Uterus (tissue), 4 donors: Measurements from ENCODE around the gene FN1. TPM values are rescaled to one million over a fixed set of nuclear protein-coding genes. Genes with fewer than 3 reads are reported as not detected.

Experiments used
- DNase-seq, 2 donors: peaks; one replicate each; pipeline ENCODE4 v3.0.0-alpha.2; 2019 to 2020
- H3K27ac ChIP-seq, 2 donors: fragments of 200-600 bp; sonication (generic); 1 replicate in 1 of 2; 2 replicates in 1 of 2; pipeline ENCODE4 v1.5.1; 2016 to 2018
- H3K27me3 ChIP-seq, 2 donors: fragments of 200-600 bp; sonication (generic); one replicate each; pipeline ENCODE4 v1.5.1; 2018 to 2019; ENCODE audit warnings: control low read depth in 1 of 2
- H3K36me3 ChIP-seq, 2 donors: fragments of 200-600 bp; sonication (generic); one replicate each; pipeline ENCODE4 v1.5.1; 2019; ENCODE audit warnings: control low read depth in 1 of 2
- H3K4me1 ChIP-seq, 2 donors: fragments of 200-600 bp; sonication (generic); one replicate each; pipeline ENCODE4 v1.5.1; 2018 to 2019; ENCODE audit warnings: control low read depth in 1 of 2
- H3K4me3 ChIP-seq, 2 donors: fragments of 200-600 bp; sonication (generic); 1 replicate in 1 of 2; 2 replicates in 1 of 2; pipeline ENCODE4 v1.5.1; 2018 to 2019; ENCODE audit warnings: mild to moderate bottlenecking in 1 of 2
- H3K9me3 ChIP-seq, 2 donors: fragments of 200-600 bp; sonication (generic); one replicate each; pipeline ENCODE4 v1.5.1; 2019; ENCODE audit warnings: control low read depth in 1 of 2
- CTCF ChIP-seq, 4 experiments: fragments of 200-600 bp in 2 of 4; fragments of 450-650 bp in 2 of 4; sonication (generic) in 2 of 4; IDR thresholded peaks; one replicate each; pipeline ENCODE4 v1.5.1; 2016 to 2019; ENCODE audit warnings: antibody characterized with exemption in 4 of 4, mild to moderate bottlenecking in 2 of 4, moderate library complexity in 1 of 4
- POLR2A ChIP-seq, 2 donors: fragments of 450-650 bp; IDR thresholded peaks; one replicate each; pipeline ENCODE4 v1.6.1; 2016; ENCODE audit warnings: antibody characterized with exemption in 2 of 2, mild to moderate bottlenecking in 1 of 2, moderate library complexity in 1 of 2
- intact Hi-C: fragments of 100-400 bp; cut with DNase I; formaldehyde crosslinking; loops from one replicate; pipeline ENCODE4 v1.15.1; 2023; ENCODE audit warnings: low total_unique reads
- total RNA-seq, 4 donors: library from RNA; depleted of rRNA in 3 of 4; stranded (reverse); fragments of >200 nt in 3 of 4; gene quantifications; one replicate each; pipeline versions ENCODE4 v1.1.0 to v1.2.4, GENCODE V29; 2014 to 2023
- donor health status: DM: yes; HTN: yes; CAD: no.

FN1 gene
- 1,000 to 10,000 TPM in 1 of 4 donors, 100 to 1,000 TPM in 3; 218 to 1,074 (median 261) TPM for total RNA-seq

GRCh38 chr2:215435870-215436704 lies at the start of gene FN1:
TSS of gene FN1 (minus strand) at chr2:215436068. CDS start at chr2:215435802, 266 bp downstream.
- H3K9me3 ChIP-seq = no peaks in the 10 kb centered on the region
- intact Hi-C loops = no loop called here
- H3K36me3 ChIP-seq = no peaks in the 10 kb centered on the region
- no peaks in the 10 kb centered on the region for H3K27me3 ChIP-seq
- peak within 1 kb of the TSS; percentile 90 to 98 for H3K27ac ChIP-seq
- peak; percentile 42 to 46 for TF ChIP-seq POLR2A (IDR thresholded peaks at IDR 0.05)
- TF ChIP-seq CTCF (IDR thresholded peaks at IDR 0.05) = no peak
- H3K4me1 ChIP-seq = no peaks in the 10 kb centered on the region
- peak; percentile 95 to 96 for DNase-seq
- peak within 1 kb of the TSS; percentile 52 to 71 for H3K4me3 ChIP-seq

GRCh38 chr2:215485032-215485431 lies 49.2 kb upstream of the FN1 start:
- intact Hi-C loops = no loop called here

GRCh38 chr2:215484570-215484969 lies 48.7 kb upstream of the FN1 start:
- DNase-seq = no peak
- TF ChIP-seq POLR2A (IDR thresholded peaks at IDR 0.05) = no peak
- TF ChIP-seq CTCF (IDR thresholded peaks at IDR 0.05) = no peak
- no peak overlapping the region for H3K4me3 ChIP-seq
- intact Hi-C loops = no loop called here
- H3K4me1 ChIP-seq = no peaks in the 10 kb centered on the region
- H3K27ac ChIP-seq = no peak overlapping the region
- no peaks in the 10 kb centered on the region for H3K9me3 ChIP-seq
- H3K27me3 ChIP-seq = no peaks in the 10 kb centered on the region
- H3K36me3 ChIP-seq = no peaks in the 10 kb centered on the region

More at GRCh38 chr2:215485032-215485431, 49.2 kb upstream of the FN1 start:
- no peaks in the 10 kb centered on the region for H3K4me1 ChIP-seq
- H3K27ac ChIP-seq = no peak overlapping the region
- no peaks in the 10 kb centered on the region for H3K27me3 ChIP-seq
- no peaks in the 10 kb centered on the region for H3K9me3 ChIP-seq
- no peak for DNase-seq
- no peak overlapping the region for H3K4me3 ChIP-seq
- no peak for TF ChIP-seq POLR2A (IDR thresholded peaks at IDR 0.05)
- TF ChIP-seq CTCF (IDR thresholded peaks at IDR 0.05) = no peak
- H3K36me3 ChIP-seq = no peaks in the 10 kb centered on the region

- H3K36me3 ChIP-seq = no peaks in the 10 kb centered on the region
- intact Hi-C loops = no loop called here
- no peaks in the 10 kb centered on the region for H3K27me3 ChIP-seq
- H3K27ac ChIP-seq = no peak overlapping the region
- DNase-seq = no peak
- TF ChIP-seq CTCF (IDR thresholded peaks at IDR 0.05) = no peak
- no peak for TF ChIP-seq POLR2A (IDR thresholded peaks at IDR 0.05)
- no peaks in the 10 kb centered on the region for H3K4me1 ChIP-seq
- H3K9me3 ChIP-seq = no peaks in the 10 kb centered on the region
- no peak overlapping the region for H3K4me3 ChIP-seq
Observed at GRCh38 chr2:215483431-215483830, 47.6 kb upstream of the FN1 start.

- no peak for TF ChIP-seq POLR2A (IDR thresholded peaks at IDR 0.05)
- no peak for TF ChIP-seq CTCF (IDR thresholded peaks at IDR 0.05)
- Histone ChIP-seq H3K27me3 (no peaks in the 10 kb centered on the region), H3K9me3 (no peaks in the 10 kb centered on the region), H3K36me3 (no peaks in the 10 kb centered on the region), H3K4me1 (no peaks in the 10 kb centered on the region), H3K27ac (no peak overlapping the region), H3K4me3 (no peak overlapping the region)
- intact Hi-C loops = no loop called here
- no peak for DNase-seq
Observed at GRCh38 chr2:215479536-215480240, 43.8 kb upstream of the FN1 start.
